ENCODE results near the gene SMC3.

The SMC3 gene

DNA sequence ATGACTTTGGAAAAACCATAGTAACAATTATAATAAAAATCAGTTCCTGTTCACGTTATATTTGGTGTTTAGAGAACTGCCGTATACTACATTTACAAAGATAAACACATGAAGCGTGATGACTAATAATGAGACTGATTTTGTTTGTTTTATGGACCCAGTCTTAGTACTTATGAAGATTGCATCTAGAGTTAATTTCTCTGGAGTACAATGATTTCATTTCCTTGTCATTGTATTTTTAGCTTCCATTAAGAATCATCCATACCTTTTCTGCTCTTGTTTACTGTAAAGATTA lies 79.6 kb downstream of the SMC3 start:
- no peak for DNase-seq (ENCODE audit: low read depth)

DNA sequence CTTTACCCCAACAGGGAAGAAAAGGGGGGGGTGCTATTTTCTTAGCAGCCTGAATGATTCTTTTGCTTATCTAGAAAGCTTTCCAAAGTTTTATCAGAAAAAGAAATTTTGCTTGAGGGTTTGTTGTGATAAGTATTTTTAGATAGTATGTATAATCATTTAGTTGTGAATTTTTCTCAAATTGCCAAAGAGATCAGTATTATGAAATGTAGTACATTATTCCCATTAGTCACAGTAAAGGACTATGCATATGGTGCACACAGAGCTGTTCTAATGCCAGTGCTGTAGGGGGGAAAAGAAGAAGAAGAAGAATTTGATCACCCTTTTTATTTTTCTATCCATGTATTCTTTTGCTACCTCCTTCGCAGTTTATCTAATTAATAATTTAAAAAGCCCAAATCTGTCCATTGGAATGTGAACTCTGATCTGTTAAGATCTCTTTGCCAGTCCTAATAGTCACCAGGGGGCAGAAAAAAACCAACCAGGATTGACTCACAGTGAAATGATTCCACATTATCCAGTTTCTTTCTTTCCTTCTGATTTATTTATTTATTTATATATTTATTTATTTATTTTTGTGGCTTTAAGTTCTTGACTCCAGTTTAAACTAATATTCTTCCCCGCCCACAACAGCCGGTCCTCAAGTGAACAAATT lies 81.3 kb downstream of the SMC3 start:
- DNase-seq (ENCODE audit: low read depth), result no peak

- DNase-seq (ENCODE audit: low read depth), result no peak
Observed at GRCh38 chr10:110649347-110650264, 82.1 kb downstream of the SMC3 start.

DNA sequence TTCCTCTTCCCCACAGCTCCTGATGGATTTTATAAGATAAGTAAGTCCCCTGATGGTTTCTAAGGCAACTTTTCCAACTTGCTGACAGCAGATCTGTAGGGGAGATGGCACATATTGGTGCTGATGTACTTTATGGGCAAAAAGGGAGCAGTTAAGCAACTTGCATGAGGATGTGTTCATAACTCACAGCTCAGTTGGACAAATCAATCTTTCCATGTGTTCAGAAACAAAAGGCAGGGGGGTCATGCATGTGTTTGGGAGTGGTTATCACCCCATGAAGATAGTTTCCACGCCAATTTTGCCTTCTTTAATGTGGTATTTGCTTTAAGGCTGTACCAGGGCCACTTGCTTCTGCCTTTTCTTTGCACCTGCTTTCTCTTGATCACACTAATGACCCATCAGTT lies 82.8 kb downstream of the SMC3 start:
- DNase-seq (ENCODE audit: low read depth), result no peak

DNA sequence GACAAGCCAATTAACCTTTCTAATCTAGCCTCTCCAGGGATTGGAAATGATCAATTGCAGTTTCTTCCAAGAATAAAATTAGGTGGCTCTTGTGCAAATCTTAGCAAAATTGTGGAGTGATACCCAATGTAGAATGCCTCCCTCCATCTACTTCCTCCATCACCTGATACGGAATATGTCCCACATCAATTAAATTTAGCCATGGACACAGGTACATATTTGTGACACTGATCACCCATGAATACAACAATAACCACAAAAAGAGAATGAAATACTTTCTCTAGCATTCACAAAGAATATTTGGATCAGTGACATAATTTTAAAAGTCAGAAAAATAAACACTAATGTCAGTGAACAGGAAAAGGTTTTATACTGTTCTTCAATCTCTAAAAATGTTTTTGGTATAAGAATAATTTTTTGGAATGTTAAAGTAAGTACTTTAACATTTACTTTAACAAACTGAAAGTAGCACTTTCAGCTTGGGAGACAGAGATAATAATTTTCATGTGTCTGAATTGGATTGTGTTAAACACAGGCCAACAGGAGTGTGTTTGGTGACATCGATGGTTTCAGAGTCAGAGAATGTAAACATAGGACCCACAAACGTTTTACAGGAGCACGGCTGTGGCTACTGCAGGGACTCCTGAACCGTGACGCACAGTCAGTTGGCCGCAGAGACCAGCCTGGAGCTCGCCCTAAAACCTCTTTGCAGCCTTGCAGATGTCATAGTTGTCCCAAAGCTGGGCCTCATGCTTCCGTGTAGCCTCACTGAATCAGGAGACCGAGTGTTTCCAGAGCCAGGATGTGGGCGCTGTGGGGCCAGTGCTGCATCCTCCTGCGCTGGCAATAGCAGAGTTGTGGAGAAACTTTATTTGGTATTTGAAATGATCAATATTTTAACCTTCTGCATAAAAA lies 83.8 kb downstream of the SMC3 start:
- no peak for DNase-seq (ENCODE audit: low read depth)

- no peak for DNase-seq (ENCODE audit: low read depth)
Observed at GRCh38 chr10:110652475-110653118, 85.1 kb downstream of the SMC3 start.
